Activated naive CD4-positive, alpha-beta T cell treated with anti-CD3 and anti-CD28 coated beads, Interleukin-2, amount 10 ng/mL, durations not matched to agents 7 days and 5 days (primary cell): Measurements from ENCODE around the gene KRT76.

ENCODE experiments used
- CTCF ChIA-PET: fragments of 350-600 bp; sonication (Branson Sonifier 250); formaldehyde crosslinking; loops from one replicate; lab custom pipeline; 2021; ENCODE audit warnings: antibody characterized with exemption; lab: Charles Lee
- DNase-seq: peaks from one replicate; pipeline ENCODE4 v3.0.0-alpha.2; 2020
- H3K27ac Mint-ChIP-seq: one replicate; pipeline ENCODE4 v1.8.0; 2021; ENCODE audit warnings: mild to moderate bottlenecking, moderate library complexity, mixed read lengths
- H3K27me3 Mint-ChIP-seq: one replicate; pipeline ENCODE4 v1.8.0; 2021; ENCODE audit warnings: mild to moderate bottlenecking, mixed read lengths
- H3K36me3 Mint-ChIP-seq: one replicate; pipeline ENCODE4 v1.8.0; 2021; ENCODE audit warnings: mixed read lengths
- H3K4me1 Mint-ChIP-seq: one replicate; pipeline ENCODE4 v1.8.0; 2021; ENCODE audit warnings: mixed read lengths
- H3K4me3 Mint-ChIP-seq: one replicate; pipeline ENCODE4 v1.8.0; 2021; ENCODE audit warnings: mild to moderate bottlenecking, moderate library complexity, mixed read lengths
- H3K9me3 Mint-ChIP-seq: one replicate; pipeline ENCODE4 v1.8.0; 2021; ENCODE audit warnings: mixed read lengths

Gene KRT76

GRCh38 chr12:52722680-52723079, 54.5 kb downstream of the KRT76 start:
- H3K9me3 Mint-ChIP-seq: no peaks in the 10 kb centered on the region
- no peak overlapping the region for H3K4me3 Mint-ChIP-seq
- H3K36me3 Mint-ChIP-seq: no peaks in the 10 kb centered on the region
- H3K4me1 Mint-ChIP-seq: no peaks in the 10 kb centered on the region
- CTCF ChIA-PET: no interaction called here
- no peak for DNase-seq
- no peak overlapping the region for H3K27ac Mint-ChIP-seq
- peaks cover 26% of the 10 kb centered on the region for H3K27me3 Mint-ChIP-seq

GRCh38 chr12:52721838-52722470, 55.2 kb downstream of the KRT76 start:
- Mint-ChIP-seq H3K36me3 (no peaks in the 10 kb centered on the region), H3K4me3 (no peak overlapping the region), H3K27ac (no peak overlapping the region), H3K4me1 (no peaks in the 10 kb centered on the region), H3K27me3 (peaks cover 33% of the 10 kb centered on the region), H3K9me3 (no peaks in the 10 kb centered on the region)
- DNase-seq: peak; percentile 17
- CTCF ChIA-PET: no interaction called here

- no peaks in the 10 kb centered on the region for H3K36me3 Mint-ChIP-seq
- H3K4me1 Mint-ChIP-seq: no peaks in the 10 kb centered on the region
- H3K9me3 Mint-ChIP-seq: no peaks in the 10 kb centered on the region
- H3K27ac Mint-ChIP-seq: no peak overlapping the region
- no peak overlapping the region for H3K4me3 Mint-ChIP-seq
- CTCF ChIA-PET: interaction anchor here (1.2 kb wide), 1 partner anchor 160 kb away, joined by 3 read pairs; no protein-coding TSS in a partner anchor
- peaks cover 48% of the 10 kb centered on the region for H3K27me3 Mint-ChIP-seq
- DNase-seq: peak; percentile 1
Observed at GRCh38 chr12:52720365-52720886, 56.7 kb downstream of the KRT76 start.
